Naive thymus-derived CD4-positive, alpha-beta T cell (primary cell): ENCODE results near the gene TYMP. TPM values are rescaled to one million over a fixed set of nuclear protein-coding genes. Genes with fewer than 3 reads are reported as not detected.
A peak's percentile ranks its signal among the peaks of the same experiment; 100 is the strongest.

Experiments used
- ATAC-seq: fragments of 150-1000 bp; cut with Tn5 transposase; 2 replicates; pipeline ENCODE4 v1.10.0; 2021; ENCODE audit warnings: mild to moderate bottlenecking, moderate library complexity
- CTCF ChIA-PET: fragments of 350-600 bp; sonication (Branson Sonifier 250); formaldehyde crosslinking; loops from one replicate; lab custom pipeline; 2021; ENCODE audit warnings: antibody characterized with exemption; lab: Charles Lee
- POLR2A ChIA-PET: fragments of 350-600 bp; sonication (Branson Sonifier 250); formaldehyde crosslinking; loops from one replicate; lab custom pipeline; 2021; ENCODE audit warnings: antibody characterized with exemption, inconsistent platforms; lab: Charles Lee
- DNase-seq, 9 donors: peaks; one replicate each; pipeline versions ENCODE4 v3.0.0 to v3.0.0-alpha.2; 2020 to 2022; ENCODE audit warnings: mixed read lengths in 1 of 9
- H3K27ac ChIP-seq: one replicate; pipeline ENCODE4 v1.7.0; 2013; ENCODE audit warnings: mild to moderate bottlenecking, low read depth, low read length, moderate library complexity
- H3K27me3 ChIP-seq, 2 donors: one replicate each; pipeline ENCODE4 v1.7.0; 2013; ENCODE audit warnings: low read length in 2 of 2, mild to moderate bottlenecking in 2 of 2, moderate library complexity in 2 of 2; ENCODE audit not compliant: control insufficient read depth in 2 of 2, insufficient read depth in 2 of 2
- H3K36me3 ChIP-seq, 3 experiments: 1 replicate in 2 of 3; 2 replicates in 1 of 3; pipeline ENCODE4 v1.7.0; 2013; ENCODE audit warnings: low read length in 3 of 3, mild to moderate bottlenecking in 3 of 3, moderate library complexity in 1 of 3; ENCODE audit not compliant: insufficient read depth in 3 of 3, control insufficient read depth in 2 of 3
- H3K4me1 ChIP-seq, 2 donors: one replicate each; pipeline ENCODE4 v1.7.0; 2013; ENCODE audit warnings: low read length in 2 of 2, mild to moderate bottlenecking in 2 of 2, moderate library complexity in 1 of 2; ENCODE audit not compliant: control insufficient read depth in 2 of 2, insufficient read depth in 2 of 2
- H3K4me3 ChIP-seq: 2 replicates; pipeline ENCODE4 v1.7.0; 2013; ENCODE audit warnings: mild to moderate bottlenecking, low read length
- H3K9me3 ChIP-seq, 3 experiments: 1 replicate in 2 of 3; 2 replicates in 1 of 3; pipeline ENCODE4 v1.7.0; 2013; ENCODE audit warnings: low read length in 3 of 3; ENCODE audit not compliant: control insufficient read depth in 2 of 3
- H3K27ac Mint-ChIP-seq, 9 donors: one replicate each; pipeline ENCODE4 v1.8.0; 2020 to 2022; ENCODE audit warnings: mixed read lengths in 9 of 9, mild to moderate bottlenecking in 8 of 9, moderate library complexity in 5 of 9, inconsistent platforms in 2 of 9
- H3K27me3 Mint-ChIP-seq, 5 donors: one replicate each; pipeline ENCODE4 v1.8.0; 2021 to 2022; ENCODE audit warnings: mixed read lengths in 5 of 5, mild to moderate bottlenecking in 1 of 5
- H3K36me3 Mint-ChIP-seq, 5 donors: one replicate each; pipeline ENCODE4 v1.8.0; 2020 to 2022; ENCODE audit warnings: mixed read lengths in 5 of 5, mild to moderate bottlenecking in 3 of 5, inconsistent platforms in 1 of 5
- H3K4me1 Mint-ChIP-seq, 7 donors: one replicate each; pipeline ENCODE4 v1.8.0; 2020 to 2022; ENCODE audit warnings: mixed read lengths in 7 of 7, mild to moderate bottlenecking in 3 of 7, inconsistent platforms in 1 of 7
- H3K4me3 Mint-ChIP-seq, 10 donors: one replicate each; pipeline ENCODE4 v1.8.0; 2020 to 2022; ENCODE audit warnings: mild to moderate bottlenecking in 10 of 10, mixed read lengths in 10 of 10, moderate library complexity in 6 of 10, inconsistent platforms in 2 of 10
- H3K9me3 Mint-ChIP-seq, 11 donors: one replicate each; pipeline ENCODE4 v1.8.0; 2020 to 2022; ENCODE audit warnings: mixed read lengths in 11 of 11, mild to moderate bottlenecking in 4 of 11, inconsistent platforms in 1 of 11, moderate library complexity in 1 of 11
- intact Hi-C, 2 donors: fragments of 100-400 bp; cut with micrococcal nuclease; formaldehyde crosslinking; loops; one replicate each; pipeline ENCODE4 v1.15.1; 2023
- polyA plus RNA-seq, 2 donors: library from polyadenylated mRNA; unstranded; fragments of 300-500 nt; fragmentation: Illumina TruSeq; gene quantifications; one replicate each; pipeline ENCODE4 v1.2.3, GENCODE V29; 2021
- total RNA-seq, 6 experiments: library from RNA in 5 of 6; stranded (reverse) in 5 of 6; gene quantifications; 1 replicate in 5 of 6; 2 replicates in 1 of 6; pipeline ENCODE4 v1.2.3 and lab custom pipeline; 2021 to 2026

The TYMP gene
- total and polyA plus RNA-seq, 7 experiments from 2014 or later: 2.7 to 161 (median 7.9) TPM

- Mint-ChIP-seq H3K4me1 (peaks cover 7 to 15% (median 8%) of the 10 kb centered on the region in 7 donors), H3K27ac (no peak overlapping the region), H3K36me3 (no peaks in the 10 kb centered on the region), H3K9me3 (no peaks in the 10 kb centered on the region), H3K4me3 (no peak overlapping the region), H3K27me3 (peaks cover 0 to 5% (median 0%) of the 10 kb centered on the region in 5 donors)
- Histone ChIP-seq H3K9me3 (no peaks in the 10 kb centered on the region), H3K4me3 (no peak overlapping the region), H3K36me3 (no peaks in the 10 kb centered on the region), H3K4me1 (peaks cover 0 to 6% of the 10 kb centered on the region in 2 donors), H3K27ac (no peak overlapping the region), H3K27me3 (no peaks in the 10 kb centered on the region)
- POLR2A ChIA-PET: interaction anchor here (1.3 kb wide), 1 partner anchor 37 kb away, joined by 6 read pairs; the partner anchor contains the start of gene SCO2
- ATAC-seq (no peak), DNase-seq (no peak)
- CTCF ChIA-PET: no interaction called here
- intact Hi-C loops: no loop called here
These were observed 40.9 kb downstream of the TYMP start for GRCh38 chr22:50488886-50489285.

GRCh38 chr22:50488006-50488677, 41.7 kb downstream of the TYMP start:
- ChIA-PET POLR2A (no interaction called here), CTCF (no interaction called here)
- Histone ChIP-seq H3K4me1 (peaks cover 0 to 6% of the 10 kb centered on the region in 2 donors), H3K27me3 (no peaks in the 10 kb centered on the region), H3K9me3 (no peaks in the 10 kb centered on the region), H3K27ac (no peak overlapping the region), H3K36me3 (no peaks in the 10 kb centered on the region), H3K4me3 (no peak overlapping the region)
- Mint-ChIP-seq H3K4me1 (peaks cover 7 to 15% (median 8%) of the 10 kb centered on the region in 7 donors), H3K27ac (no peak overlapping the region), H3K9me3 (no peaks in the 10 kb centered on the region), H3K27me3 (peaks cover 0 to 5% (median 0%) of the 10 kb centered on the region in 5 donors), H3K36me3 (no peaks in the 10 kb centered on the region), H3K4me3 (no peak overlapping the region)
- DNase-seq: no peak
- intact Hi-C loops: no loop called here
- no peak for ATAC-seq

- Mint-ChIP-seq H3K4me3 (no peak overlapping the region), H3K36me3 (no peaks in the 10 kb centered on the region), H3K27me3 (peaks cover 0 to 5% (median 0%) of the 10 kb centered on the region in 5 donors), H3K4me1 (peaks cover 7 to 17% (median 8%) of the 10 kb centered on the region in 7 donors), H3K9me3 (no peaks in the 10 kb centered on the region), H3K27ac (no peak overlapping the region)
- Histone ChIP-seq H3K36me3 (no peaks in the 10 kb centered on the region), H3K4me1 (peaks cover 0 to 6% of the 10 kb centered on the region in 2 donors), H3K9me3 (no peaks in the 10 kb centered on the region), H3K27ac (no peak overlapping the region), H3K27me3 (no peaks in the 10 kb centered on the region), H3K4me3 (no peak overlapping the region)
- ChIA-PET POLR2A (no interaction called here), CTCF (no interaction called here)
- DNase-seq: no peak
- no peak for ATAC-seq
- intact Hi-C loops: no loop called here
These were observed 42.4 kb downstream of the TYMP start for GRCh38 chr22:50487290-50488005.

- H3K27me3 ChIP-seq: no peaks in the 10 kb centered on the region
These were observed 43.1 kb downstream of the TYMP start, which contains the start of gene MIOX for GRCh38 chr22:50486561-50487289. TSS of gene MIOX (plus strand) at chr22:50486859. CDS start at chr22:50486898, 39 bp downstream.

GRCh38 chr22:50485221-50486131, 44.3 kb downstream of the TYMP start:
- Histone ChIP-seq H3K9me3 (no peaks in the 10 kb centered on the region), H3K27me3 (no peaks in the 10 kb centered on the region), H3K4me1 (peaks cover 4 to 8% of the 10 kb centered on the region in 2 donors), H3K36me3 (no peaks in the 10 kb centered on the region), H3K4me3 (no peak overlapping the region), H3K27ac (no peak overlapping the region)
- ATAC-seq (no peak), DNase-seq (no peak)
- no peaks in the 10 kb centered on the region for H3K9me3 Mint-ChIP-seq
- H3K4me1 Mint-ChIP-seq: peaks cover 0 to 11% (median 2%) of the 10 kb centered on the region in 7 donors
- peak overlapping the region in 1 of 10 donors; percentile 59 for H3K4me3 Mint-ChIP-seq
- POLR2A ChIA-PET: no interaction called here
- CTCF ChIA-PET: interaction anchor here (1.4 kb wide), 1 partner anchor 12 kb away, joined by 7 read pairs; no protein-coding TSS in a partner anchor
- H3K27ac Mint-ChIP-seq: peak overlapping the region in 3 of 9 donors; percentile 46 to 68 (median 54)
- intact Hi-C loops: no loop called here
- no peaks in the 10 kb centered on the region for H3K36me3 Mint-ChIP-seq
- H3K27me3 Mint-ChIP-seq: peaks cover 0 to 3% (median 0%) of the 10 kb centered on the region in 5 donors

More at GRCh38 chr22:50486561-50487289, 43.1 kb downstream of the TYMP start, which contains the start of gene MIOX:
- ATAC-seq: no peak
- no peaks in the 10 kb centered on the region for H3K36me3 ChIP-seq
- no peaks in the 10 kb centered on the region for H3K9me3 Mint-ChIP-seq
- no peak for DNase-seq
- ChIA-PET POLR2A (no interaction called here), CTCF (no interaction called here)
- no peaks in the 10 kb centered on the region for H3K9me3 ChIP-seq
- H3K4me3 Mint-ChIP-seq: peak within 1 kb of the TSS in 1 of 10 donors; percentile 66
- H3K4me1 ChIP-seq: peaks cover 4 to 13% of the 10 kb centered on the region in 2 donors
- H3K27ac Mint-ChIP-seq: peak within 1 kb of the TSS in 2 of 9 donors; percentile 46 to 68
- peaks cover 7 to 17% (median 8%) of the 10 kb centered on the region in 7 donors for H3K4me1 Mint-ChIP-seq
- H3K27me3 Mint-ChIP-seq: peaks cover 0 to 5% (median 0%) of the 10 kb centered on the region in 5 donors
- intact Hi-C loops: no loop called here
- no peak within 1 kb of the TSS for H3K4me3 ChIP-seq
- H3K36me3 Mint-ChIP-seq: no peaks in the 10 kb centered on the region
- H3K27ac ChIP-seq: no peak within 1 kb of the TSS
